Endothelial cell of umbilical vein (primary cell): ENCODE measurements around the gene GTF3C5. TPM values are rescaled to one million over a fixed set of nuclear protein-coding genes. Genes with fewer than 3 reads are reported as not detected.

Experiments
- BruUV-seq: library from RNA; stranded (reverse); fragments of 400-500 nt; replicated peaks from 2 replicates; lab custom pipeline; 2021; lab: Mats Ljungman, UMichigan
- CTCF ChIA-PET: fragments of 300-600, 350-600 bp; sonication (Branson Sonifier 250); formaldehyde crosslinking; loops from one replicate; lab custom pipeline; 2021; ENCODE audit warnings: antibody characterized with exemption, inconsistent platforms; lab: Charles Lee
- POLR2A ChIA-PET: fragments of 300-600, 350-600 bp; sonication (Branson Sonifier 250); formaldehyde crosslinking; loops from one replicate; lab custom pipeline; 2021; ENCODE audit warnings: antibody characterized with exemption, inconsistent platforms; lab: Charles Lee
- DNase-seq: peaks from one replicate; pipeline ENCODE4 v3.0.0-alpha.2; 2011; ENCODE audit warnings: low read depth, low spot score
- FAIRE-seq: peaks from 2 replicates; lab custom pipeline; 2011; peaks lifted over from hg19 to GRCh38; lab: Jason Lieb, UNC
- H2AFZ ChIP-seq: 2 replicates; pipeline ENCODE4 v1.6.0; 2012; ENCODE audit warnings: low read depth, low read length, control low read depth, inconsistent platforms
- H3K27ac ChIP-seq: 2 replicates; pipeline ENCODE4 v1.5.1; 2011; ENCODE audit warnings: low read depth, mild to moderate bottlenecking, control low read depth, low read length, moderate library complexity; ENCODE audit not compliant: insufficient read depth
- H3K27me3 ChIP-seq, 2 experiments: 2 replicates each; pipeline versions ENCODE4 v1.6.0 to v1.6.1; 2011; ENCODE audit warnings: low read length in 2 of 2, mixed read lengths in 1 of 2; ENCODE audit not compliant: control insufficient read depth in 2 of 2, insufficient read depth in 2 of 2
- H3K36me3 ChIP-seq, 2 experiments: 2 replicates in 1 of 2; 3 replicates in 1 of 2; pipeline ENCODE4 v1.5.1; 2011; ENCODE audit warnings: low read length in 2 of 2, mild to moderate bottlenecking in 1 of 2, moderate library complexity in 1 of 2; ENCODE audit not compliant: control insufficient read depth in 2 of 2, insufficient read depth in 2 of 2; ENCODE audit errors: extremely low read depth in 1 of 2
- H3K4me1 ChIP-seq: 3 replicates; pipeline ENCODE4 v1.5.1; 2011; ENCODE audit warnings: mild to moderate bottlenecking, low read length; ENCODE audit not compliant: control insufficient read depth, insufficient read depth; ENCODE audit errors: extremely low read depth
- H3K4me2 ChIP-seq: 2 replicates; pipeline ENCODE4 v1.6.1; 2011; ENCODE audit warnings: low read length, control low read depth, mixed read lengths; ENCODE audit not compliant: insufficient read depth
- H3K4me3 ChIP-seq, 3 experiments: fragments of 200-600 bp in 1 of 3; sonication (generic), shearing (Covaris generic) in 1 of 3; replicated peaks in 1 of 3; 2 replicates each; pipeline ENCODE4 v1.5.1; 2011 to 2016; ENCODE audit warnings: control low read depth in 3 of 3, low read length in 3 of 3, mild to moderate bottlenecking in 2 of 3, inconsistent platforms in 1 of 3, low read depth in 1 of 3, moderate library complexity in 1 of 3; ENCODE audit not compliant: insufficient read depth in 1 of 3
- H3K79me2 ChIP-seq: 2 replicates; pipeline ENCODE4 v1.6.0; 2012; ENCODE audit warnings: low read length, inconsistent platforms; ENCODE audit not compliant: control insufficient read depth, insufficient read depth
- H3K9ac ChIP-seq: replicated peaks from 2 replicates; pipeline ENCODE3; 2011; ENCODE audit warnings: low read length, control low read depth; ENCODE audit not compliant: insufficient read depth; ENCODE audit errors: extremely low read depth
- H3K9me1 ChIP-seq: replicated peaks from 3 replicates; pipeline ENCODE4 v1.6.0; 2011; ENCODE audit warnings: mild to moderate bottlenecking, low read length; ENCODE audit not compliant: control insufficient read depth, insufficient read depth; ENCODE audit errors: extremely low read depth
- H3K9me3 ChIP-seq: replicated peaks from 2 replicates; pipeline ENCODE4 v1.5.1; 2012; ENCODE audit warnings: low read length, inconsistent platforms; ENCODE audit not compliant: control insufficient read depth, insufficient read depth
- H4K20me1 ChIP-seq: replicated peaks from 2 replicates; pipeline ENCODE3; 2011; ENCODE audit warnings: mild to moderate bottlenecking, low read length; ENCODE audit not compliant: control insufficient read depth, insufficient read depth; ENCODE audit errors: extremely low read depth
- EZH2 ChIP-seq: IDR thresholded peaks from 2 replicates; pipeline ENCODE4 v1.6.1; 2012; ENCODE audit warnings: borderline replicate concordance, low read depth, mild to moderate bottlenecking, moderate library complexity, low read length, inconsistent platforms; ENCODE audit not compliant: severe bottlenecking
- FOS ChIP-seq: IDR thresholded peaks from 2 replicates; pipeline ENCODE4 v1.6.1; 2011; ENCODE audit warnings: mild to moderate bottlenecking, low read length, moderate library complexity, borderline replicate concordance; ENCODE audit not compliant: insufficient read depth
- GATA2 ChIP-seq: IDR thresholded peaks from 2 replicates; pipeline ENCODE4 v1.7.0; 2011; ENCODE audit warnings: low read depth, mild to moderate bottlenecking, moderate library complexity, mixed read lengths, low read length; ENCODE audit not compliant: insufficient read length, insufficient read depth
- JUN ChIP-seq: IDR thresholded peaks from 2 replicates; pipeline ENCODE4 v1.6.1; 2011; ENCODE audit warnings: borderline replicate concordance, low read depth; ENCODE audit not compliant: insufficient read length, insufficient read depth
- MYC ChIP-seq: IDR thresholded peaks from one replicate; pipeline ENCODE4 v1.6.1; 2011; ENCODE audit warnings: mild to moderate bottlenecking, low read depth, low read length
- POLR2A ChIP-seq: IDR thresholded peaks from 2 replicates; pipeline ENCODE4 v1.6.1; 2012; ENCODE audit warnings: low read depth, mild to moderate bottlenecking, control low read depth, low read length
- POLR2AphosphoS5 ChIP-seq: IDR thresholded peaks from 2 replicates; pipeline ENCODE4 v1.6.1; 2012; ENCODE audit warnings: low read depth, mild to moderate bottlenecking, control low read depth, low read length, moderate library complexity; ENCODE audit not compliant: insufficient read depth
- dilution Hi-C: fragments of 300-500 bp; cut with MboI; formaldehyde crosslinking; loops from one replicate; pipeline ENCODE4 v1.15.0; 2019; ENCODE audit warnings: low sequenced_read_pairs; ENCODE audit not compliant: extremely low pct_ligation_motif_present
- intact Hi-C: fragments of 100-400 bp; cut with micrococcal nuclease; formaldehyde crosslinking; loops from one replicate; pipeline ENCODE4 v1.10.0; 2022
- polyA plus RNA-seq, 4 experiments: library from polyadenylated mRNA; depleted of rRNA in 3 of 4; stranded (reverse) in 3 of 4; unstranded in 1 of 4; fragments of >200 nt; gene quantifications; 2 replicates each; pipeline versions ENCODE4 v1.2.1 to v1.2.3, GENCODE V29; 2011 to 2012; ENCODE audit warnings: missing spikeins in 1 of 4
- total RNA-seq: library from RNA; stranded (reverse); gene quantifications from 2 replicates; pipeline ENCODE4 v1.2.3, GENCODE V29; 2021
- TF ChIP-seq, protein P1 (sequence below), 2 donors: IDR thresholded peaks; 1 replicate in 1 of 2; 2 replicates in 1 of 2; pipeline ENCODE4 v1.5.1; 2011; ENCODE audit warnings: low read length in 2 of 2, mild to moderate bottlenecking in 2 of 2, moderate library complexity in 2 of 2, control low read depth in 1 of 2, inconsistent platforms in 1 of 2, low read depth in 1 of 2; ENCODE audit not compliant: insufficient read depth in 1 of 2; ENCODE audit errors: extremely low read depth in 1 of 2
- TF ChIP-seq, protein P2 (sequence below): IDR thresholded peaks from 2 replicates; pipeline ENCODE4 v1.6.1; 2011; ENCODE audit not compliant: insufficient read depth, insufficient read length

Gene GTF3C5
- total and polyA plus RNA-seq, 2 donors (not counting 3 experiments of a cell fraction or from before 2014, with no cell fraction given): 65.6 to 73.8 TPM

DNA sequence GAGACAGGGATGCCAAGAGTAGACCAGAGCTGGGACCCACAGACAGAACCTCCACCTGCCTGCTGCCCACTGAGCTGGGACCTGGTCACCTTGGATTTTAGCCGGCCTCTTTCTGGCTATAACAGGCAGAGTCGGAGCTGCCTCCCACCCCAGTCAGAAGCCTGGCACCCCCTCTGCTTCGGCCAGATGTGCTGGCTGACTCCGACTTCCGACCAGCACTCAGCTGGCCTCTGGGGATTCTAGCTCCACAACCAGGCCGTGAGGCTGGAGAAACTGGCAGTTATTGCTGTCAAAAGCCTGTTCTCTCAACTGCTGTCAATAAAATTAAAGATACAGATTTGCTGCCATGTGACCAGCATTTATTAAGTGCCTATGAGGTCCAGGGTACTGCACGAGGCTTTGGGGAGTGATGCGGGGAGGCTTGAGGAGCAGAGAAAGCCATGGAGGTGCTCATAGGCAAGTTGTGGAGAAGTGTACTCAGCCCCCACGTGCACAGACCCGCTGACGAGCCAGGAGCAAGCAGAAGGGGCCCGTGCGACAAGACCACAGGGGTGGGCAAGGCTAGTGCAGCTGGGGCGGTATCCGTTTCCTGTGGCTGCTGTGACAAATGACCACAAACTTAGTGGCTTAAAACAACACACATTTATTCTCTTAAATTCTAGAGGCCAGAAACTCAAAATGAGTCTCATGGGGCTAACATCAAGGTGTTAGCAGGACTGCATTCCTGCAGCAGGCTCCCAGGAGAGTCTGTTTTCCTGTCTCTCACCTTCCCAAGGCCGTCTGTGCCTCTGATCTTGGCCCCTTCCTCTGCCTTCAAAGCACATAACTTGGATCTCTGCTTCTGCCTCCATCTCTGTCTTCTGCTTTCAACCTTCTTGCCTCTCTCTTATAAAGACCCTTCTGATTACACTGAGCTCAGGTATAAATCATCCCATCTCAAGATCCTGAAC, 39.2 kb upstream of the GTF3C5 start:
- no peaks in the 10 kb centered on the region for H3K9me1 ChIP-seq
- no peak overlapping the region for H2AFZ ChIP-seq
- no peak overlapping the region for H3K4me3 ChIP-seq
- no peaks in the 10 kb centered on the region for H3K36me3 ChIP-seq
- CTCF ChIA-PET: interaction anchor here (0.7 to 1.3 kb wide), 3 partner anchors 14 to 495 kb away, joined by 3 to 7 read pairs (median 4); partner anchors contain the start of gene GFI1B
- H3K27me3 ChIP-seq: peaks cover 0 to 11% of the 10 kb centered on the region in 2 experiments
- H3K79me2 ChIP-seq: no peaks in the 10 kb centered on the region
- H3K4me1 ChIP-seq: no peaks in the 10 kb centered on the region
- H3K9ac ChIP-seq: no peak overlapping the region
- no peak overlapping the region for H3K27ac ChIP-seq
- POLR2A ChIA-PET: no interaction called here
- TF ChIP-seq, protein P1, sequence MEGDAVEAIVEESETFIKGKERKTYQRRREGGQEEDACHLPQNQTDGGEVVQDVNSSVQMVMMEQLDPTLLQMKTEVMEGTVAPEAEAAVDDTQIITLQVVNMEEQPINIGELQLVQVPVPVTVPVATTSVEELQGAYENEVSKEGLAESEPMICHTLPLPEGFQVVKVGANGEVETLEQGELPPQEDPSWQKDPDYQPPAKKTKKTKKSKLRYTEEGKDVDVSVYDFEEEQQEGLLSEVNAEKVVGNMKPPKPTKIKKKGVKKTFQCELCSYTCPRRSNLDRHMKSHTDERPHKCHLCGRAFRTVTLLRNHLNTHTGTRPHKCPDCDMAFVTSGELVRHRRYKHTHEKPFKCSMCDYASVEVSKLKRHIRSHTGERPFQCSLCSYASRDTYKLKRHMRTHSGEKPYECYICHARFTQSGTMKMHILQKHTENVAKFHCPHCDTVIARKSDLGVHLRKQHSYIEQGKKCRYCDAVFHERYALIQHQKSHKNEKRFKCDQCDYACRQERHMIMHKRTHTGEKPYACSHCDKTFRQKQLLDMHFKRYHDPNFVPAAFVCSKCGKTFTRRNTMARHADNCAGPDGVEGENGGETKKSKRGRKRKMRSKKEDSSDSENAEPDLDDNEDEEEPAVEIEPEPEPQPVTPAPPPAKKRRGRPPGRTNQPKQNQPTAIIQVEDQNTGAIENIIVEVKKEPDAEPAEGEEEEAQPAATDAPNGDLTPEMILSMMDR (IDR thresholded peaks at IDR 0.05; ENCODE audit: extremely low read depth in 1 of 2, insufficient read depth in 1 of 2, low read depth in 1 of 2, low read length in 2 of 2): no peak
- TF ChIP-seq POLR2AphosphoS5: no peak
- TF ChIP-seq JUN: no peak
- no peak for TF ChIP-seq FOS
- no peak for TF ChIP-seq POLR2A
- no peak for TF ChIP-seq MYC
- TF ChIP-seq, protein P2, sequence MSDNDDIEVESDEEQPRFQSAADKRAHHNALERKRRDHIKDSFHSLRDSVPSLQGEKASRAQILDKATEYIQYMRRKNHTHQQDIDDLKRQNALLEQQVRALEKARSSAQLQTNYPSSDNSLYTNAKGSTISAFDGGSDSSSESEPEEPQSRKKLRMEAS: no peak
- TF ChIP-seq GATA2: no peak
- TF ChIP-seq EZH2: no peak
- no peak for DNase-seq
- H3K9me3 ChIP-seq: no peaks in the 10 kb centered on the region
- no peak for FAIRE-seq
- dilution Hi-C loops (no loop called here), intact Hi-C loops (no loop called here)
- no TSS peak for BruUV-seq
- H4K20me1 ChIP-seq: no peaks in the 10 kb centered on the region
- H3K4me2 ChIP-seq: no peak overlapping the region
